ENCODE measurements around the gene ARMC3. TPM values are rescaled to one million over a fixed set of nuclear protein-coding genes. Genes with fewer than 3 reads are reported as not detected.
A peak's percentile ranks its signal among the peaks of the same experiment; 100 is the strongest.

ARMC3 gene
- total RNA-seq, 1 experiment from 2014 or later: not detected

GRCh38 chr10:23079700-23080099 lies 151.8 kb downstream of the ARMC3 start:
- Histone ChIP-seq H3K4me3 (peak overlapping the region; percentile 31), H3K9me3 (replicated peaks) (no peaks in the 10 kb centered on the region; the same call in 1 of the 2 replicates), H3K27ac (no peak overlapping the region; the same call in 1 of the 2 replicates), H3K36me3 (no peaks in the 10 kb centered on the region), H3K4me1 (peaks cover 25% of the 10 kb centered on the region), H3K27me3 (no peaks in the 10 kb centered on the region)
- DNase-seq: peak in 1 of 2 experiments; percentile 63

DNA sequence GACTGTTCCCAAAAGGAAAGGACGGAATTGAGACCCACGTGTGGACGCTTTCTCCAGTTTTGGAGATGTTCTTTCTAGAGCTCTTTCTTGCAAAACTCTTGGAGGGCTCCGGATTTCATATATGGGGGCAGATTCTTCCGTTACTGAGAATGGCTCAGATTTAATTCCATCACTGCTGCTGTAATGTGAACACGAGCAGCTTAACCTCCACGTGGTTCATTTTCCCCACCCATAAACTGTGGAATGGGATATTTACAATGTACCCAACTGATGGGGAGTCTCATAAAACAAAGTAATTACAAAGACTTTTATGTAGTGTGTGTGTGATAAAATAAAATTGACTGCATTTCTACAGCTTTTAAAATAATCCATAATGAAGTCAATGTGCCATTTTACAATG lies 152.4 kb downstream of the ARMC3 start:
- Histone ChIP-seq H3K27ac (peak overlapping the region; percentile 6; the same call in 1 of the 2 replicates), H3K9me3 (replicated peaks) (no peaks in the 10 kb centered on the region; the same call in 1 of the 2 replicates), H3K4me1 (peaks cover 25% of the 10 kb centered on the region), H3K4me3 (peak overlapping the region; percentile 31), H3K36me3 (no peaks in the 10 kb centered on the region), H3K27me3 (no peaks in the 10 kb centered on the region)
- DNase-seq: peak in 1 of 2 experiments; percentile 57

DNA sequence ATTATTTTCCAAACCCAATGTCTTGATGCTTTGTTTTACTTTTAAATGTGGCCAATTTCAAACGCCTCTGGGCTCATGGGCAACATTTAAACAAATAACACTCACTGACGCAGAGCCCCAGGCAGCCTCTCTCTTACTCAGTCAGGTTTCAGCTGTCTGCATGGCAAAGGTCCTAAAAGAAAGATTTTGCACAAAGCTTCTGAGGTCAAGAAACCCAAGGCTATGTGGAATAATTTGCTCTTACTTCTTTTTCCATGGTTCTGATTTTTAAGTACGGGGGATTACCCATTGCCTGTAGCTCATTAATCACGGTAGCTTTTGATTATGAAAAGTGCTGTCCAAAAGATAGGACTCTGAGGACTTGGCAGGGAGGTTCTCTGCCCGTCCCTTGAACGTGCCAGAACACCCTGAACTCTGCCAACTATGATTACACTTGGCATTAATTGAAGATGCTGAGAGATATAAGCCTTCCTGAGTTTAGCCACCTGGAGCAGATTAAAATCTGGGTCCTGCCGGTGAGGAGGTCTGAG lies 153.4 kb downstream of the ARMC3 start:
- Histone ChIP-seq H3K36me3 (no peaks in the 10 kb centered on the region), H3K4me1 (peaks cover 25% of the 10 kb centered on the region), H3K27ac (peak overlapping the region; percentile 4; the same call in 1 of the 2 replicates), H3K9me3 (replicated peaks) (no peaks in the 10 kb centered on the region; the same call in 1 of the 2 replicates), H3K4me3 (peak overlapping the region; percentile 9), H3K27me3 (no peaks in the 10 kb centered on the region)
- DNase-seq: peak; percentile 49 to 72

DNA sequence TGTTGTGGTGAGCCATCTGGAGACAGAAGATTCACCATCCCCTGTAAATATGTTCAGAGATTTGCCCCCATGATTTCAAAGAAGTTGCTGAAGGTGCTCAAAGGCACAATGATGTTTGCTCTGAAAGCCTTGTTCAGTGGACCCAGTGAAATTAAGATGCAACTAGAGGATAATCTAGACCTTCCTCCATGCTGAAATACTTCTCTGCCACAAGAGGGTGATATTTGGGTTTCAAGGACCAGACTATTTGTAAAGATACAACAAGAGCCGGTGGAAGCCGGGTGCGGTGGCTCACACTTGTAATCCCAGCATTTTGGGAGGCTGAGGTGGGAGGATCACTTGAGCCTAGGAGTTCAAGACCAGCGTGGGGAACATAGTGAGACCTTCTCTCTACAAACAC lies 154.0 kb downstream of the ARMC3 start:
- no peak overlapping the region for H3K4me3 ChIP-seq
- no peaks in the 10 kb centered on the region for H3K36me3 ChIP-seq
- peaks cover 25% of the 10 kb centered on the region for H3K4me1 ChIP-seq
- no peaks in the 10 kb centered on the region; the same call in 1 of the 2 replicates for H3K9me3 ChIP-seq (replicated peaks)
- H3K27ac ChIP-seq: no peak overlapping the region
- no peaks in the 10 kb centered on the region for H3K27me3 ChIP-seq
- peak in 1 of 2 experiments; percentile 59 for DNase-seq

Other genes starting within 250 kb of the ARMC3 start
- gene PIP4K2A, start 213.5 kb upstream of the ARMC3 start, total RNA-seq (2014; rRNA removed; shearing (Covaris generic)): 23.2 and 27.9 TPM in 2 replicates
- gene MSRB2, start 167.5 kb downstream of the ARMC3 start, total RNA-seq (2014; rRNA removed; shearing (Covaris generic)): 22.7 and 23.8 TPM in 2 replicates